D341Med (cell line): ENCODE data around the gene SKI.

Experiments
- DNase-seq: peaks from one replicate; pipeline ENCODE4 v3.0.0; 2012; ENCODE audit warnings: low spot score

Gene SKI

GRCh38 chr1:2228157-2228594 lies at the start of gene SKI:
TSS of gene SKI (plus strand) at chr1:2228319. CDS start at chr1:2228767, 448 bp downstream.
- DNase-seq: no peak

GRCh38 chr1:2178875-2179274 lies 49.2 kb upstream of the SKI start:
- no peak for DNase-seq

GRCh38 chr1:2179283-2180013 lies 48.7 kb upstream of the SKI start:
- no peak for DNase-seq

GRCh38 chr1:2180297-2181245 lies 47.5 kb upstream of the SKI start:
- DNase-seq: no peak

- no peak for DNase-seq
Measured at GRCh38 chr1:2181271-2181670, 46.8 kb upstream of the SKI start.

GRCh38 chr1:2181752-2182151 lies 46.4 kb upstream of the SKI start:
- no peak for DNase-seq

- no peak for DNase-seq
Measured at GRCh38 chr1:2182376-2182775, 45.7 kb upstream of the SKI start.

GRCh38 chr1:2183937-2184334 lies 44.2 kb upstream of the SKI start:
- no peak for DNase-seq

- no peak for DNase-seq
Measured at GRCh38 chr1:2184531-2184930, 43.6 kb upstream of the SKI start.

- no peak for DNase-seq
Measured at GRCh38 chr1:2184934-2185333, 43.2 kb upstream of the SKI start.

GRCh38 chr1:2185880-2186855 lies 42.0 kb upstream of the SKI start:
- no peak for DNase-seq

- DNase-seq: no peak
Measured at GRCh38 chr1:2186901-2187300, 41.2 kb upstream of the SKI start.

GRCh38 chr1:2187619-2188018 lies 40.5 kb upstream of the SKI start:
- no peak for DNase-seq

GRCh38 chr1:2188336-2188735 lies 39.8 kb upstream of the SKI start:
- peak; percentile 71 for DNase-seq

GRCh38 chr1:2189459-2190425 lies 38.4 kb upstream of the SKI start:
- peak; percentile 91 for DNase-seq

- no peak for DNase-seq
Measured at GRCh38 chr1:2190491-2190976, 37.6 kb upstream of the SKI start.

GRCh38 chr1:2192031-2192995 lies 35.8 kb upstream of the SKI start:
- DNase-seq: no peak

- no peak for DNase-seq
Measured at GRCh38 chr1:2193514-2194281, 34.4 kb upstream of the SKI start.
